ENCODE measurements around the gene NEURL1.

DNA sequence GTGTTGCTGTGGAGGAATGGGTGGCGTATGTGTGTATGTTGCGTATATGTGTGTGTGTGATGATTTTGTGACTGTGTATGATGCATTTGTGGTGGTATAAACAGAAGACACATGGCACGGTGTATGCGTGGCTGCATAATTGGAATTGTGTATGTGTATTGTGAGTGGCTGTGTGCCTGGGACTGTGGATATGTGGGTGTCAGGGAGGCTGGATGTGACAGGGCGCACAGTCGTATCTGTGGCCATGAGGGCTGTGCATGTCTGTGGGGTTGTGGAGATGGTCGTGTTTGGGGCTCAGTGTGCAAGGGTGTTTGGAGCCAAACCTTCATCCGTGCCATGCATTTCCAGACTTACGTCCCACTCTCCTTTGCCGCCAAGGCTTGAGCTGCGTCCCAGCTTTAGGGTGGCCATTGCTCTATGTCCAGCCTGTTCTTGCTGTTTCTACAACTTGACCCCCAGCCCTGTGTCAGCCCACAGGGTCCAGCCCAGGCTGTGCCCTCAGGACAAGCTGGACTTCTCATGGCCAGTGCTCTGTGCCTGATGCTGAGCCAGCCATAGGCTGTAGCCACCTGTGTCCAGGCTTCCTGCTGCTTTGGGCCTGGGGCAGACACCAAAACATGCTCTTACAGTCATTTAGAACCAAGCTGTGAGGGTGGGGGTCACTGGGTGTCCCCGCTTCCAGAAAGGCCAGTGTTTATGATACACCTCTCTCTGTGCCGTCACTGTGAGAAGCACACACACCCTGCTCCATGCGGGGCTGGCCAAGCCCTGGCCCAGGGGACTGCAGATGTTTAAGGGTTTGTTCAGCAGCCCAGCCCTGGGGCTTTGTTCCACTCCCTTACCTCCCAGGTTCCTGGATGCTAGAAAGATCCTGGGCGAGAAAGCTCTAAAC, 127.6 kb downstream of the NEURL1 start:
- TF ChIP-seq POLR2AphosphoS5 (IDR thresholded peaks at IDR 0.05; ENCODE audit: low read length) = no peak
- TF ChIP-seq POLR2A (IDR thresholded peaks at IDR 0.05; ENCODE audit: low read depth, low read length) = no peak
- no peak for TF ChIP-seq EZH2 (IDR thresholded peaks at IDR 0.05; ENCODE audit: borderline replicate concordance, control insufficient read depth, low read depth, low read length)
- TF ChIP-seq SMC3 (IDR thresholded peaks at IDR 0.05; ENCODE audit: borderline replicate concordance, low read length) = no peak

Measured in GM12878 (cell line).